Pancreas (tissue), 10 donors: Measurements from ENCODE around the gene RFX8. TPM values are rescaled to one million over a fixed set of nuclear protein-coding genes. Genes with fewer than 3 reads are reported as not detected.
A peak's percentile ranks its signal among the peaks of the same experiment; 100 is the strongest.
"Not testable (repeated sequence)": the region's sequence is repeated elsewhere in the genome, so short reads cannot be mapped to it uniquely, and the experiment has no call there.

Source experiments
- ATAC-seq, 4 donors: fragments of 200-7000 bp; cut with Tn5 transposase; one replicate each; pipeline versions ENCODE4 v1.8.0 to v1.9.1; 2020; ENCODE audit warnings: mild to moderate bottlenecking in 4 of 4, moderate library complexity in 4 of 4
- DNase-seq, 6 donors: peaks; one replicate each; pipeline ENCODE4 v3.0.0-alpha.2; 2020
- FAIRE-seq: peaks from 2 replicates; lab custom pipeline; 2012; peaks lifted over from hg19 to GRCh38; lab: Jason Lieb, UNC
- H3K27ac ChIP-seq, 4 donors: fragments of 200-600 bp; sonication (generic); 1 replicate in 3 of 4; 2 replicates in 1 of 4; pipeline versions ENCODE4 v1.5.0 to v1.8.0; 2020
- H3K27me3 ChIP-seq, 4 donors: fragments of 200-600 bp; one replicate each; pipeline ENCODE4 v1.8.0; 2021
- H3K36me3 ChIP-seq, 3 donors: fragments of 200-600 bp; sonication (generic) in 1 of 3; one replicate each; pipeline versions ENCODE4 v1.5.0 to v1.8.0; 2020 to 2021
- H3K4me1 ChIP-seq, 3 donors: fragments of 200-600 bp; one replicate each; pipeline ENCODE4 v1.8.0; 2021
- H3K4me3 ChIP-seq, 4 donors: fragments of 200-600 bp; sonication (generic) in 2 of 4; one replicate each; pipeline versions ENCODE4 v1.5.0 to v1.8.0; 2020 to 2021
- H3K9me3 ChIP-seq, 4 donors: fragments of 200-600 bp; one replicate each; pipeline ENCODE4 v1.8.0; 2021
- WGBS, 2 donors: extraction: QIAGEN DNeasy Blood & Tissue Kit; methylation state at CpG; one replicate each; pipeline ENCODE4 v1.1.7; 2013; 5-methylcytosine and 5-hydroxymethylcytosine counted together
- intact Hi-C, 3 donors: fragments of 100-400 bp; cut with DNase I; formaldehyde crosslinking; loops; one replicate each; pipeline versions ENCODE4 v1.11.1 to v1.14.2; 2022
- polyA plus RNA-seq, 2 donors: library from polyadenylated mRNA; stranded (reverse); fragments of 200-250 nt; gene quantifications; one replicate each; pipeline ENCODE4 v1.2.3, GENCODE V29; 2013
- total RNA-seq, 6 donors: library from RNA; stranded (reverse); fragmentation: NEBNext Ultra II Directional in 4 of 6; extraction: Animal tissue kit (Norgen Biotek cat#: 25700) in 4 of 6; gene quantifications; one replicate each; pipeline versions ENCODE4 v1.2.1 to v1.2.4, GENCODE V29; 2021 to 2023
- TF ChIP-seq, protein P1 (sequence below), 4 donors: fragments of 200-600 bp; sonication (generic) in 3 of 4; IDR thresholded peaks; one replicate each; pipeline versions ENCODE4 v1.5.0 to v1.8.0; 2021; ENCODE audit warnings: antibody characterized with exemption in 4 of 4
- donor health status: healthy with polysubstance abuse.
- donor health status: DM: no; HTN: no; CAD: no; lungs with moderate emphysema.
- donor health status: DM: no; HTN: no; CAD: no.
- donor health status: control.
- donor health status: control.
- donor health status: Bipolar disorder and iron deficiency.
- donor health status: DM: yes; HTN: yes; CAD: no.
- donor health status: DM: no; HTN: no; CAD: no.
- donor health status: DM: no; HTN: no; CAD: no.
- donor health status: DM: yes; HTN: yes; CAD: no.

RFX8 gene
- total and polyA plus RNA-seq, 8 donors = 0.15 to 0.52 (median 0.34) TPM; not detected in 4

GRCh38 chr2:101355401-101356054 lies 119.4 kb downstream of the RFX8 start:
- ATAC-seq (no peak), FAIRE-seq (no peak), DNase-seq (no peak)
- no peak overlapping the region for H3K4me3 ChIP-seq
- 68 to 77% methylated on average over 10 of the region's 10 CpGs for WGBS, 2 donors
- intact Hi-C loops = no loop called here
- TF ChIP-seq, protein P1, sequence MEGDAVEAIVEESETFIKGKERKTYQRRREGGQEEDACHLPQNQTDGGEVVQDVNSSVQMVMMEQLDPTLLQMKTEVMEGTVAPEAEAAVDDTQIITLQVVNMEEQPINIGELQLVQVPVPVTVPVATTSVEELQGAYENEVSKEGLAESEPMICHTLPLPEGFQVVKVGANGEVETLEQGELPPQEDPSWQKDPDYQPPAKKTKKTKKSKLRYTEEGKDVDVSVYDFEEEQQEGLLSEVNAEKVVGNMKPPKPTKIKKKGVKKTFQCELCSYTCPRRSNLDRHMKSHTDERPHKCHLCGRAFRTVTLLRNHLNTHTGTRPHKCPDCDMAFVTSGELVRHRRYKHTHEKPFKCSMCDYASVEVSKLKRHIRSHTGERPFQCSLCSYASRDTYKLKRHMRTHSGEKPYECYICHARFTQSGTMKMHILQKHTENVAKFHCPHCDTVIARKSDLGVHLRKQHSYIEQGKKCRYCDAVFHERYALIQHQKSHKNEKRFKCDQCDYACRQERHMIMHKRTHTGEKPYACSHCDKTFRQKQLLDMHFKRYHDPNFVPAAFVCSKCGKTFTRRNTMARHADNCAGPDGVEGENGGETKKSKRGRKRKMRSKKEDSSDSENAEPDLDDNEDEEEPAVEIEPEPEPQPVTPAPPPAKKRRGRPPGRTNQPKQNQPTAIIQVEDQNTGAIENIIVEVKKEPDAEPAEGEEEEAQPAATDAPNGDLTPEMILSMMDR (IDR thresholded peaks at IDR 0.05) = no peak
- H3K27ac ChIP-seq = no peak overlapping the region
- no peaks in the 10 kb centered on the region for H3K4me1 ChIP-seq
- no peaks in the 10 kb centered on the region for H3K36me3 ChIP-seq
- no peaks in the 10 kb centered on the region for H3K27me3 ChIP-seq
- H3K9me3 ChIP-seq = no peaks in the 10 kb centered on the region

DNA sequence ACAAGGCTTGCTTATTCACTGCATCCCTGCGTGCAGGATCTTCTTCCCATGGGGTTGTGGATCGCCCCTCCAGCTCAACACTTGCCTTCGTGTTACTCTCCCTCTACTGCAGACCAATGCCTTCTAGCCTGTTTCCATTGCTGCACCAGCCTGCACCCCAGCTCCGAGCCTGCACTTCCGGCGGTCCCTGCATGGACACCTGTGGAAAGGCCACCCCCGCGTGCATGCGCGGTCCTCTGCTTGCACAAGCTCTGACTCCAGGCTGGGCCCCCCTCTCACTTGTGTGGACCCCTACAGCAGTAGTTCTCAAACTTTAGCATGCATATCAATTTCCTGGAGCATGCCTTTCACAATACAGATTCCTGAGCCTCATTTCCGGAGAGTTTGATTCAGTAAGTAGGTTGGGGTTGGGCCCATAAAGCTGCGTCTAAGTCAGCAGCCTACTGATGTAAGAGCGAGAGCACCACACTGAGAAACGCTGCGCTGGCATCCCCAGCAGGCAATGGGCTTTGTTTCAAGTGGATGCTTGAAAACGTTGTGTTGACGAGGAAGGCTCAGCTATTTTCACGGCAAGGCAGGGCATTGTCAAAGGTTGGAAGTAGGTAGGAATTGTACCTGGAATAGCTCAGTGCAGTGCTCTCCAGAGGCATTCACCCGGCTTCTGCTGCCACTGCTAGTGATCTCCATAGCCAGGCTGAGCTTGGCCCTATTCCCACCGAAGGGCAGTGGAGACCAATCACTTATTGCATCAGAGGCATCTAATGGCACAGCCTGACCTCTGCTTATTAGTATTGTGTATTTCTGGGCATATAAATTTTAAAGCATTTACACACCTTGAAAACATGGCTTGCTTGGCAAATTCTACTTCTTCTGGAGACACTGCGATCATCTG lies 120.2 kb downstream of the RFX8 start:
- no peak for ATAC-seq
- H3K36me3 ChIP-seq = no peaks in the 10 kb centered on the region
- TF ChIP-seq, protein P1 (IDR thresholded peaks at IDR 0.05) = no peak
- intact Hi-C loops = no loop called here
- H3K4me1 ChIP-seq = no peaks in the 10 kb centered on the region
- H3K4me3 ChIP-seq = no peak overlapping the region
- no peak for DNase-seq
- WGBS, 2 donors = 84 to 89% methylated on average over 21 of the region's 21 CpGs
- no peaks in the 10 kb centered on the region for H3K9me3 ChIP-seq
- H3K27ac ChIP-seq = no peak overlapping the region
- FAIRE-seq = no peak
- H3K27me3 ChIP-seq = no peaks in the 10 kb centered on the region

GRCh38 chr2:101352631-101353030 lies 122.3 kb downstream of the RFX8 start:
- 81 to 91% methylated on average over 4 of the region's 4 CpGs for WGBS, 2 donors
- H3K27ac ChIP-seq, H3K36me3 ChIP-seq, H3K4me3 ChIP-seq, FAIRE-seq, DNase-seq, ATAC-seq, H3K4me1 ChIP-seq, intact Hi-C loops, H3K27me3 ChIP-seq, H3K9me3 ChIP-seq: not testable (repeated sequence)

DNA sequence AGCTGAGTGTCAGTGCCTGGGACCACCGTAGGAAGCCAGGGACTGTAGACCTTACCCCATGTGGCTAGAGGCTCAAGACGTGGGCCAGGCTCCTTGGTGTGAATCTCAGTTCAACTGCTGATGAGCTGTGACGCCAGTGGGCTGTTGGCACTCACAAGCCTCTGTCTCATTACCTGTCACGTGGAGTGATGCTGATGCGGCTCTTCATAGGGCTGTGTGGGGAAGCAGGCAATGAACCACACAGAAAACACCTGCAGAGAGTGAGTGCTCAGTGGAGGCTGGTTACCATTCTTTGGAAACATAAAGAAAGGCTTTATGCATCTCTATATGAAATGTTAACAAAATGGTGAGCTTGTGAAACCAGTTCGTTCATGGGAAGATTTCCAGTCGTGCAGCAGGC lies 123.7 kb downstream of the RFX8 start:
- ATAC-seq = no peak
- DNase-seq = no peak
- H3K4me3 ChIP-seq = no peak overlapping the region
- intact Hi-C loops = no loop called here
- H3K9me3 ChIP-seq = no peaks in the 10 kb centered on the region
- H3K27me3 ChIP-seq = no peaks in the 10 kb centered on the region
- H3K27ac ChIP-seq = no peak overlapping the region
- 75 to 79% methylated on average over 7 of the region's 7 CpGs for WGBS, 2 donors
- no peaks in the 10 kb centered on the region for H3K36me3 ChIP-seq
- FAIRE-seq = no peak
- TF ChIP-seq, protein P1 (IDR thresholded peaks at IDR 0.05) = no peak
- H3K4me1 ChIP-seq = no peaks in the 10 kb centered on the region

DNA sequence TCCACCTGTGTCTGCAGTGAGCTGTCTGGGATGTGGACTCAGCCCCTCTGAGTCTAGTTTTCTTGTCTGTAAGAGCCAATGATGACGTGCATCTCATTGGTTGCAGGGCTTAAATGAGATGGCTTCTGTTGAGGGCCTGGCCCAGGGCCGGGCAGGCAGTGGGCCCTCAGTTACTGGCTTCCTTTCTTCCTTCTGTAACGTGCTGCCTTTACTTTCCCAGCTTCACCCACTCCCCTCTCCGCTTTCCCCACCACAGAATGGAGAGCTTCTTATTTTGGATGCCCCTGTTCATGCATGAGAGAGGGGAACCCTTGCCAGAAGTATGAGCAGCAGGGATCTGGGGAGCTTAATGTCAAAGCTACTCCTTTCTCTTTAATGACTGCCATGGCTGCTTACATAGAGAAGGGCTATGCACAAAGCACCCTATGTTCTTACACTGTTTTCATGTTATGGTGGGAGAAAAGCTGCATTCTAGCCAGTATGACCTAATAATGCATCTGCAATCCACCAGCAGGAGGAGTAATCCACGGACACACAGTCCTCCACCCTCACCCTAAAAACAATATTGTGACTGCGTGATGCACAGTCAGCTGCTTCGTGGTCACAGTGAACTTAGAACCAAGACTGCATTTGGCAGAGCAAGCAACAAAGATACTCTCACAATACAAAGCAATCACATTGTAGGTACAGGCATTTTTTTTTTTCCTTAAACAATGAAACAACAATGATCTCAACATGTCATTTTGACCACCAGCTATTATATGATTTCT lies 124.8 kb downstream of the RFX8 start:
- Histone ChIP-seq H3K4me3 (no peak overlapping the region), H3K27ac (no peak overlapping the region), H3K27me3 (no peaks in the 10 kb centered on the region), H3K4me1 (no peaks in the 10 kb centered on the region), H3K36me3 (no peaks in the 10 kb centered on the region), H3K9me3 (no peaks in the 10 kb centered on the region)
- ATAC-seq (peak in 2 of 4 donors; percentile 35 to 37), FAIRE-seq (no peak), DNase-seq (no peak)
- TF ChIP-seq, protein P1 (IDR thresholded peaks at IDR 0.05) = no peak
- 79 to 80% methylated on average over 7 of the region's 7 CpGs for WGBS, 2 donors
- intact Hi-C loops = loop anchor here in 1 of 3 donors (10.0 kb wide), 1 partner anchor 485 kb away; no protein-coding TSS in a partner anchor
